ENCODE results near the gene MATCAP1.

DNA sequence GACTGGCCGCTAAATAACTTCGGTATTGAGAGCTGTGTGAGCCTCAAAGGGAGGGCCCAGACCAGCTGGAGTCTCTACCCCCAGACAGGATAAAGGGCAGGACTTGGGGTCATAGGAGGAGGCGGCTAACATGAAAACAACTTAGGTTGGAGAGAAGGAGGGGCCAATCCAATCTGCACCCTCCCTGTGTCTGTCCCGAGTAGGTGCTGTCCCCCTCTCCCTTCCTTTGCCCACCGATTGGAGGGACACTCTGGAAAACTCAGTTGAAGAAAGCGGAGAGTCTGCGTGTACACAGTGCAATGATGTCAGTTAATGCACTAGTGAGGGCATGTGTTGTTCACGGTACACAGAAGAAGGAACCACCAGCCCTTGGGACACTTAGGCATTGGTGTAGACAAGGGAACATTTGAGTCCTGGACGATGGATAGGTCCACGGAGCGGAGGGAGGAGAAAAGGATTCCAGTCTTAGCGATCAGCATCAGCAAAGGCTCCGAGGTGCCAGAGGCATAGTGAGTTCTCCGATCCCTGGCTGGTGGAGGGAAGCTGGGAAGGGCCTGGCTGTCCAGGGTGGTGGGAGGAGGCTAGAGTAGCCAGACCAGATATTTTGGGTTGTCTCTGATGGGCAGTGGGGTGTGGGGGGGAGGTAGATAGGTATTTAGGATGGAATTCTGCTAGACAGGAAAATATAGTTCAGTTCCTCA, 12.7 kb downstream of the MATCAP1 start:
- TF ChIP-seq, protein P1, sequence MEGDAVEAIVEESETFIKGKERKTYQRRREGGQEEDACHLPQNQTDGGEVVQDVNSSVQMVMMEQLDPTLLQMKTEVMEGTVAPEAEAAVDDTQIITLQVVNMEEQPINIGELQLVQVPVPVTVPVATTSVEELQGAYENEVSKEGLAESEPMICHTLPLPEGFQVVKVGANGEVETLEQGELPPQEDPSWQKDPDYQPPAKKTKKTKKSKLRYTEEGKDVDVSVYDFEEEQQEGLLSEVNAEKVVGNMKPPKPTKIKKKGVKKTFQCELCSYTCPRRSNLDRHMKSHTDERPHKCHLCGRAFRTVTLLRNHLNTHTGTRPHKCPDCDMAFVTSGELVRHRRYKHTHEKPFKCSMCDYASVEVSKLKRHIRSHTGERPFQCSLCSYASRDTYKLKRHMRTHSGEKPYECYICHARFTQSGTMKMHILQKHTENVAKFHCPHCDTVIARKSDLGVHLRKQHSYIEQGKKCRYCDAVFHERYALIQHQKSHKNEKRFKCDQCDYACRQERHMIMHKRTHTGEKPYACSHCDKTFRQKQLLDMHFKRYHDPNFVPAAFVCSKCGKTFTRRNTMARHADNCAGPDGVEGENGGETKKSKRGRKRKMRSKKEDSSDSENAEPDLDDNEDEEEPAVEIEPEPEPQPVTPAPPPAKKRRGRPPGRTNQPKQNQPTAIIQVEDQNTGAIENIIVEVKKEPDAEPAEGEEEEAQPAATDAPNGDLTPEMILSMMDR (IDR thresholded peaks at IDR 0.05) = no peak
- TF ChIP-seq POLR2A (IDR thresholded peaks at IDR 0.05) = no peak

Data from body of pancreas (tissue), 4 donors.